NB4 (cell line): ENCODE results near the gene SLC25A18.
"Not testable (repeated sequence)": the region's sequence is repeated elsewhere in the genome, so short reads cannot be mapped to it uniquely, and the experiment has no call there.

Source experiments
- DNase-seq: peaks from one replicate; pipeline ENCODE4 v3.0.0; 2010; ENCODE audit warnings: low read depth
- H3K4me3 ChIP-seq: one replicate; pipeline ENCODE4 v1.5.1; 2011; ENCODE audit warnings: mild to moderate bottlenecking, low read depth, low read length, moderate library complexity
- CTCF ChIP-seq: IDR thresholded peaks from one replicate; pipeline ENCODE4 v1.5.1; 2012; ENCODE audit warnings: low read depth, low read length
- MAX ChIP-seq: IDR thresholded peaks from 2 replicates; pipeline ENCODE4 v1.6.1; 2011; ENCODE audit warnings: low read depth, low read length
- MYC ChIP-seq: IDR thresholded peaks from 2 replicates; pipeline ENCODE4 v1.6.1; 2011; ENCODE audit warnings: low read depth, low read length
- POLR2A ChIP-seq: IDR thresholded peaks from 2 replicates; pipeline ENCODE4 v1.6.1; 2011; ENCODE audit warnings: mild to moderate bottlenecking; ENCODE audit not compliant: insufficient read length; ENCODE audit errors: extremely low read depth

SLC25A18 gene

GRCh38 chr22:17563936-17564391 is 666 bp downstream of the SLC25A18 start:
- no peak overlapping the region for H3K4me3 ChIP-seq
- no peak for TF ChIP-seq MYC
- no peak for DNase-seq

- not testable (repeated sequence) for DNase-seq, H3K4me3 ChIP-seq
Observed at GRCh38 chr22:17566016-17566687, 2.9 kb downstream of the SLC25A18 start.

- no peak for DNase-seq
- TF ChIP-seq CTCF = no peak
- TF ChIP-seq POLR2A = no peak
- TF ChIP-seq MYC = no peak
- no peak for TF ChIP-seq MAX
- H3K4me3 ChIP-seq = no peak overlapping the region
Observed at GRCh38 chr22:17566776-17567175, 3.5 kb downstream of the SLC25A18 start.

- H3K4me3 ChIP-seq = no peak overlapping the region
- peak; percentile 48 for DNase-seq
- TF ChIP-seq MAX (no peak), CTCF (no peak), POLR2A (no peak), MYC (no peak)
Observed at GRCh38 chr22:17569971-17570511, 6.7 kb downstream of the SLC25A18 start.

GRCh38 chr22:17570851-17571631 is 7.7 kb downstream of the SLC25A18 start:
- no peak for DNase-seq
- H3K4me3 ChIP-seq = no peak overlapping the region
- TF ChIP-seq MAX (no peak), POLR2A (no peak), CTCF (no peak), MYC (no peak)

GRCh38 chr22:17575151-17575550 is 11.9 kb downstream of the SLC25A18 start:
- no peak overlapping the region for H3K4me3 ChIP-seq
- no peak for DNase-seq
- no peak for TF ChIP-seq CTCF
- no peak for TF ChIP-seq POLR2A
- TF ChIP-seq MAX = no peak
- no peak for TF ChIP-seq MYC

- no peak for DNase-seq
- H3K4me3 ChIP-seq = no peak overlapping the region
- no peak for TF ChIP-seq POLR2A
- TF ChIP-seq CTCF = no peak
- TF ChIP-seq MAX = no peak
- no peak for TF ChIP-seq MYC
Observed at GRCh38 chr22:17575681-17576080, 12.4 kb downstream of the SLC25A18 start.
